HepG2 (cell line): ENCODE data around the gene SLC23A3. TPM values are rescaled to one million over a fixed set of nuclear protein-coding genes. Genes with fewer than 3 reads are reported as not detected.
A peak's percentile ranks its signal among the peaks of the same experiment; 100 is the strongest.

Experiments
- ATF4 ChIP-seq, 2 experiments: fragments of 450-650 bp in 1 of 2; sonication (generic) in 1 of 2; formaldehyde crosslinking; IDR thresholded peaks; 2 replicates each; pipeline versions ENCODE4 v1.5.0 to v1.8.0; 2020 to 2022; ENCODE audit warnings: mild to moderate bottlenecking in 1 of 2, missing genetic modification reagents in 1 of 2
- BORCS8-MEF2B ChIP-seq: sonication (generic); formaldehyde crosslinking; IDR thresholded peaks from 2 replicates; pipeline ENCODE4 v1.8.0; 2022; ENCODE audit warnings: mild to moderate bottlenecking, missing genetic modification reagents
- ELF1 ChIP-seq: sonication (generic); formaldehyde crosslinking; IDR thresholded peaks from 2 replicates; pipeline ENCODE4 v1.4.0; 2020; ENCODE audit warnings: missing genetic modification reagents
- FOSL2 ChIP-seq: sonication (generic); formaldehyde crosslinking; IDR thresholded peaks from 2 replicates; pipeline ENCODE4 v1.4.0; 2020; ENCODE audit warnings: missing genetic modification reagents
- FOXK1 ChIP-seq: sonication (generic); formaldehyde crosslinking; IDR thresholded peaks from 2 replicates; pipeline ENCODE4 v1.4.0; 2020; ENCODE audit warnings: low read depth, missing genetic modification reagents, borderline replicate concordance
- NFE2L2 ChIP-seq: fragments of 150-350 bp; IDR thresholded peaks from 2 replicates; pipeline ENCODE4 v1.6.1; 2014; ENCODE audit warnings: low read length
- SOX6 ChIP-seq, 2 experiments: fragments of 450-650 bp in 1 of 2; sonication (generic) in 1 of 2; formaldehyde crosslinking in 1 of 2; IDR thresholded peaks; 2 replicates each; pipeline versions ENCODE4 v1.4.0 to v1.6.1; 2017 to 2020; ENCODE audit warnings: antibody characterized with exemption in 1 of 2, mild to moderate bottlenecking in 1 of 2, missing genetic modification reagents in 1 of 2
- STAT5B ChIP-seq: sonication (generic); formaldehyde crosslinking; IDR thresholded peaks from 2 replicates; pipeline ENCODE4 v1.4.0; 2020; ENCODE audit warnings: missing genetic modification reagents
- TRIM24 ChIP-seq: sonication (generic); formaldehyde crosslinking; IDR thresholded peaks from 2 replicates; pipeline ENCODE4 v1.8.0; 2022; ENCODE audit warnings: mild to moderate bottlenecking, missing genetic modification reagents
- ZBTB42 ChIP-seq: sonication (generic); formaldehyde crosslinking; IDR thresholded peaks from 2 replicates; pipeline ENCODE4 v1.5.0; 2020; ENCODE audit warnings: mild to moderate bottlenecking, missing genetic modification reagents
- ZFY ChIP-seq: sonication (generic); formaldehyde crosslinking; IDR thresholded peaks from 2 replicates; pipeline ENCODE4 v1.4.0; 2020; ENCODE audit warnings: missing genetic modification reagents
- ZMYM2 ChIP-seq: sonication (generic); formaldehyde crosslinking; IDR thresholded peaks from 2 replicates; pipeline ENCODE4 v1.8.0; 2022; ENCODE audit warnings: mild to moderate bottlenecking, missing genetic modification reagents
- ZNF136 ChIP-seq: sonication (generic); formaldehyde crosslinking; IDR thresholded peaks from 2 replicates; pipeline ENCODE4 v1.8.1; 2022; ENCODE audit warnings: low read depth, mild to moderate bottlenecking, moderate library complexity, missing genetic modification reagents
- ZNF207 ChIP-seq: fragments of 450-650 bp; IDR thresholded peaks from 2 replicates; pipeline ENCODE4 v1.6.1; 2016; ENCODE audit warnings: antibody characterized with exemption, borderline replicate concordance
- ZNF557 ChIP-seq: sonication (generic); formaldehyde crosslinking; IDR thresholded peaks from 2 replicates; pipeline ENCODE4 v1.4.0; 2020; ENCODE audit warnings: missing genetic modification reagents
- ZNF574 ChIP-seq: sonication (generic); formaldehyde crosslinking; IDR thresholded peaks from 2 replicates; pipeline ENCODE4 v1.4.0; 2020; ENCODE audit warnings: missing genetic modification reagents
- polyA plus RNA-seq, 8 experiments: library from polyadenylated mRNA; depleted of rRNA in 3 of 8; stranded (reverse) in 7 of 8; unstranded in 1 of 8; fragments of >200 nt; fragmentation: Illumina TruSeq in 4 of 8; extraction: Trizol in 4 of 8; gene quantifications; 2 replicates each; pipeline versions ENCODE4 v1.2.1 to v1.2.3, GENCODE V29; 2011 to 2016; ENCODE audit warnings: low read depth in 4 of 8, missing spikeins in 1 of 8, mixed read lengths in 1 of 8; ENCODE audit not compliant: insufficient read depth in 1 of 8
- total RNA-seq, 5 experiments: library from RNA; depleted of rRNA; stranded (reverse); fragments of >200 nt; fragmentation: Illumina TruSeq; extraction: Trizol; gene quantifications; 2 replicates each; pipeline ENCODE4 v1.2.3, GENCODE V29; 2016; ENCODE audit warnings: low read depth in 1 of 5
- TF ChIP-seq, protein P1 (sequence below): sonication (generic); formaldehyde crosslinking; IDR thresholded peaks from 2 replicates; pipeline ENCODE4 v1.8.1; 2023; ENCODE audit warnings: missing genetic modification reagents, mild to moderate bottlenecking, borderline replicate concordance
- TF ChIP-seq, protein P2 (sequence below): IDR thresholded peaks from 2 replicates; pipeline ENCODE4 v1.6.1; 2016; ENCODE audit warnings: low read depth, borderline replicate concordance
- TF ChIP-seq, protein P3 (sequence below): IDR thresholded peaks from 2 replicates; pipeline ENCODE4 v1.6.1; 2018; ENCODE audit warnings: missing genetic modification reagents, mild to moderate bottlenecking, missing compliant biosample characterization

The SLC23A3 gene
- total and polyA plus RNA-seq, 2 of the 13 experiments (the other 11 are each of a cell fraction or from before 2014, with no cell fraction given): 0.38 to 0.78 TPM

DNA sequence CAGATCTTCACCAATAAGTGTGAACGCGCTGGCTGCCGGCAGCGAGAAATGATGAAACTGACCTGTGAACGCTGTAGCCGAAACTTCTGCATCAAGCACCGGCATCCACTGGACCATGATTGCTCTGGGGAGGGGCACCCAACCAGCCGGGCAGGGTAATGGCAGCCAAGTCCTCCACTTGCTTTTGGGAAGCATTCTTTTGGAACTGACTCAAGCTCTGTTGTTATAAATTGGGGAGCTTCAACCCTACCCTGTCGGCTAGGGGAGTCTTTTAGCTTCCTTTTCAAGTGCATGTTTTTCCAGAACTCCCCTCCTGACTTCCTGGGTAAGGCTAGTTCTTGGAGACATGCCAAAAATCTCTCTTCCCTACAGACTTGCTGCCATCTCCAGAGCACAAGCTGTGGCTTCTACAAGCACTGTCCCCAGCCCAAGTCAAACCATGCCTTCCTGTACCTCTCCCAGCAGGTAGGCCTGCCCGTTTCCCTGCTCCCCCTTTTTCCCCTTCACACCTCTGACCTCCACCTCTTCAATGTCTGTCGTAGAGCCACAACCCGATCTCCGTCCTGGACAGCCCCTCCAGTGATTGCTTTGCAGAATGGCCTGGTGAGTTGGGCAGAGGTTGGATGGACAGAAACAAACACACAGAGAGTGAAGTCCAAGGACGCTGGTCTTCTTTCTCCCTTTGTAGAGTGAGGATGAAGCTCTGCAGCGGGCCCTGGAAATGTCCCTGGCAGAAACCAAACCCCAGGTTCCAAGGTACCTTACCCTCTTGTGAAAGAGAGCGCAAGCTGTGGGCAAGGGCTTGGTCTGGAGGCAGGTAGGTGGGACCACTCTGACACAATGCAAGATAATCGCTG lies 38.3 kb upstream of the SLC23A3 start (continued):
- peak in 1 of 2 experiments; percentile 70; a peak in 2 of 4 replicates for TF ChIP-seq ATF4 (CRISPR knock-in tag; IDR thresholded peaks at IDR 0.05)
- 0 out of 2 replicates have a peak, but pooled peaks have one; percentile 58 for TF ChIP-seq STAT5B (CRISPR knock-in tag)
- no peak for TF ChIP-seq TRIM24 (CRISPR knock-in tag)
- TF ChIP-seq, protein P1, sequence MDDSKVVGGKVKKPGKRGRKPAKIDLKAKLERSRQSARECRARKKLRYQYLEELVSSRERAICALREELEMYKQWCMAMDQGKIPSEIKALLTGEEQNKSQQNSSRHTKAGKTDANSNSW (CRISPR knock-in tag): 0 out of 2 replicates have a peak, but pooled peaks have one; percentile 40
- TF ChIP-seq ZNF207: no peak
- TF ChIP-seq ZBTB42 (CRISPR knock-in tag): no peak
- TF ChIP-seq, protein P2, sequence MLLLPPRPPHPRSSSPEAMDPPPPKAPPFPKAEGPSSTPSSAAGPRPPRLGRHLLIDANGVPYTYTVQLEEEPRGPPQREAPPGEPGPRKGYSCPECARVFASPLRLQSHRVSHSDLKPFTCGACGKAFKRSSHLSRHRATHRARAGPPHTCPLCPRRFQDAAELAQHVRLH (CRISPR knock-in tag): peak; percentile 61; the same call in 1 of the 2 replicates
- peak; percentile 49 for TF ChIP-seq ZFY (CRISPR knock-in tag)
- TF ChIP-seq, protein P3, sequence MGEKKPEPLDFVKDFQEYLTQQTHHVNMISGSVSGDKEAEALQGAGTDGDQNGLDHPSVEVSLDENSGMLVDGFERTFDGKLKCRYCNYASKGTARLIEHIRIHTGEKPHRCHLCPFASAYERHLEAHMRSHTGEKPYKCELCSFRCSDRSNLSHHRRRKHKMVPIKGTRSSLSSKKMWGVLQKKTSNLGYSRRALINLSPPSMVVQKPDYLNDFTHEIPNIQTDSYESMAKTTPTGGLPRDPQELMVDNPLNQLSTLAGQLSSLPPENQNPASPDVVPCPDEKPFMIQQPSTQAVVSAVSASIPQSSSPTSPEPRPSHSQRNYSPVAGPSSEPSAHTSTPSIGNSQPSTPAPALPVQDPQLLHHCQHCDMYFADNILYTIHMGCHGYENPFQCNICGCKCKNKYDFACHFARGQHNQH (CRISPR knock-in tag): peak; percentile 62; the same call in 1 of the 2 replicates
- TF ChIP-seq FOXK1 (CRISPR knock-in tag): peak; percentile 52; the same call in 1 of the 2 replicates
- peak; percentile 31 for TF ChIP-seq ELF1
- TF ChIP-seq SOX6 (IDR thresholded peaks at IDR 0.05): no peak
- peak; percentile 87 for TF ChIP-seq SOX6 (CRISPR knock-in tag; IDR thresholded peaks at IDR 0.05)
- no peak; the same call in 1 of the 2 replicates for TF ChIP-seq BORCS8-MEF2B (CRISPR knock-in tag)
- peak; percentile 46; the same call in 1 of the 2 replicates for TF ChIP-seq FOSL2 (CRISPR knock-in tag)
- no peak for TF ChIP-seq ZNF557
- TF ChIP-seq ZNF574 (CRISPR knock-in tag): peak; percentile 46; the same call in 1 of the 2 replicates
- TF ChIP-seq ZMYM2: 0 out of 2 replicates have a peak, but pooled peaks have one; percentile 15
- no peak for TF ChIP-seq NFE2L2
- TF ChIP-seq ZNF136 (CRISPR knock-in tag): peak; percentile 23
